ENCODE results near the gene OOEP. TPM values are rescaled to one million over a fixed set of nuclear protein-coding genes. Genes with fewer than 3 reads are reported as not detected.

OOEP gene
- not detected in 2 replicates for total RNA-seq
- long read RNA-seq = 0 reads

DNA sequence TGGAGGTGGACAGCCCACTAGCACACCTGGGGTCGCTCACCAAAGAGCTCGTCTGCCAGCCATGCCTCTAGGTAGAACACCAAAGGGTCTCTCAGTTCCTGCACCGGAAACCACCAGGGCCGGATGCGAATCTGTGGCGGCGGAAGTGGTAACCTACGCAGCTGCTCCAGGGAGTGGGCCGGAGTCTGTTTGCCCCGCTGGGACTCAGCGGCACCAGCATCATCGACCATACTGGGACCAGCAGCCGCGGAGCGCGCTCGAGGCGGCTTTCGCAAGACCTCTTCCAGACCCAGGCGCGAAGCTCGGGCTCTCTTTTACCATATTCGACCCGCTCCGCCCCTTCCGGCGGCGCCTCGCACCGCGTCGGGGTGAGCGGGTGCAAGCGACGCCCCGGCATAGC is at the start of gene OOEP:
Gene OOEP (minus strand): TSS at position 335 of the 400 bp plus-strand sequence. CDS start 105 bp downstream, at position 230.
- Mint-ChIP-seq H3K27me3 (peaks cover 4% of the 10 kb centered on the region), H3K4me3 (ENCODE audit: low read depth) (no peak within 1 kb of the TSS), H3K9me3 (ENCODE audit: low read depth) (peaks cover 5% of the 10 kb centered on the region), H3K27ac (no peak within 1 kb of the TSS), H3K36me3 (ENCODE audit: insufficient read depth) (no peaks in the 10 kb centered on the region), H3K4me1 (ENCODE audit: low read depth) (no peaks in the 10 kb centered on the region)
- TF ChIP-seq CTCF (IDR thresholded peaks at IDR 0.05; ENCODE audit: unreplicated experiment) = no peak
- no peak for DNase-seq (ENCODE audit: low spot score, unreplicated experiment)

GRCh38 chr6:73418081-73418741 is 48.5 kb upstream of the OOEP start:
- Mint-ChIP-seq H3K27me3 (no peaks in the 10 kb centered on the region), H3K4me3 (ENCODE audit: low read depth) (no peak overlapping the region), H3K27ac (no peak overlapping the region), H3K9me3 (ENCODE audit: low read depth) (no peaks in the 10 kb centered on the region), H3K4me1 (ENCODE audit: low read depth) (peaks cover 12% of the 10 kb centered on the region), H3K36me3 (ENCODE audit: insufficient read depth) (no peaks in the 10 kb centered on the region)
- no peak for TF ChIP-seq CTCF (IDR thresholded peaks at IDR 0.05; ENCODE audit: unreplicated experiment)
- DNase-seq (ENCODE audit: low spot score, unreplicated experiment) = no peak

DNA sequence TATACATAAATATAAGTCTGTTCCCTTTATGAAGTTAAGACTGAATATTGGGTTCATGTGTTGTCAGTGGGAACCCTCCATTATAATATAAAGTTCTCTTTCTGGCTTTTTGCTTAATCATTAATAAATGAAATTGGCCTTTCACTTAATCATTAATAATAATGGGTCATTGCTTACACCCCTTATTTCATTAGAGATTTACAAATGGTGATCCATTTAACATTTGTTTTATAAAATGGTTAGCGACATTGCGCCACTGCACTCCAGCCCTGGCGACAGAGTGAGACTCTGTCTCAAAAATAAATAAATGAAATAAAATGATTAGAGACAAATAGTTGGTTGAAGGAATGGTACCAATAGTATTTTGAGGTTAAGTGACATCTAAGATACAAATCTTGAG is 43.4 kb upstream of the OOEP start:
- H3K4me3 Mint-ChIP-seq (ENCODE audit: low read depth) = no peak overlapping the region
- TF ChIP-seq CTCF (IDR thresholded peaks at IDR 0.05; ENCODE audit: unreplicated experiment) = no peak
- H3K4me1 Mint-ChIP-seq (ENCODE audit: low read depth) = peaks cover 2% of the 10 kb centered on the region
- DNase-seq (ENCODE audit: low spot score, unreplicated experiment) = no peak
- H3K27ac Mint-ChIP-seq = no peak overlapping the region
- no peaks in the 10 kb centered on the region for H3K27me3 Mint-ChIP-seq
- H3K9me3 Mint-ChIP-seq (ENCODE audit: low read depth) = no peaks in the 10 kb centered on the region
- H3K36me3 Mint-ChIP-seq (ENCODE audit: insufficient read depth) = no peaks in the 10 kb centered on the region

- no peak for DNase-seq (ENCODE audit: low spot score, unreplicated experiment)
- Mint-ChIP-seq H3K4me1 (ENCODE audit: low read depth) (peaks cover 2% of the 10 kb centered on the region), H3K9me3 (ENCODE audit: low read depth) (no peaks in the 10 kb centered on the region), H3K27me3 (no peaks in the 10 kb centered on the region), H3K27ac (no peak overlapping the region), H3K36me3 (ENCODE audit: insufficient read depth) (no peaks in the 10 kb centered on the region), H3K4me3 (ENCODE audit: low read depth) (no peak overlapping the region)
- TF ChIP-seq CTCF (IDR thresholded peaks at IDR 0.05; ENCODE audit: unreplicated experiment) = no peak
Observed at GRCh38 chr6:73409395-73409794, 39.7 kb upstream of the OOEP start.

DNA sequence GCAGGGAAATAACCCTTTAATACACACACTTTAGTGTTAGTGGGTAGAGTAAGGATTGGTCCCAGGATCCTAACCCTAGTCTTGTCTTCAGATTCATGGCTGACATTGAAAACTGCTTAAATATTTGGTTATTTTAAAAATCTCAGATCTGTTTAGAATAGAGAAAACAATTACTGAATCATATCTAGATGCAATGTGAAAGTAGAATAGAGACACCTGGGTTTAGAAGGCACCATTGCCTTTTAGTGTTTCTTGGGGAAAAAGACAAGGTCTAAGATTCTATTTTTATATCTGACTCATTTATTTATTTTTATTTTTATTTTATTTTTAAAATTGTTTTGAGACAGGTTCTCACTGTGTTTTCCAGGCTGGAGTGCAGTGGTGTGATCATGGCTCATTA is 31.0 kb upstream of the OOEP start:
- no peaks in the 10 kb centered on the region for H3K36me3 Mint-ChIP-seq (ENCODE audit: insufficient read depth)
- no peaks in the 10 kb centered on the region for H3K27me3 Mint-ChIP-seq
- H3K27ac Mint-ChIP-seq = no peak overlapping the region
- no peak overlapping the region for H3K4me3 Mint-ChIP-seq (ENCODE audit: low read depth)
- H3K4me1 Mint-ChIP-seq (ENCODE audit: low read depth) = peaks cover 5% of the 10 kb centered on the region
- TF ChIP-seq CTCF (IDR thresholded peaks at IDR 0.05; ENCODE audit: unreplicated experiment) = no peak
- DNase-seq (ENCODE audit: low spot score, unreplicated experiment) = no peak
- H3K9me3 Mint-ChIP-seq (ENCODE audit: low read depth) = no peaks in the 10 kb centered on the region

All from progenitor cell of endocrine pancreas (in vitro differentiated cells).